Smooth muscle cell (in vitro differentiated cells): Measurements from ENCODE around the gene GSTA4. TPM values are rescaled to one million over a fixed set of nuclear protein-coding genes. Genes with fewer than 3 reads are reported as not detected.

ENCODE experiments used
- DNase-seq: peaks from one replicate; lab custom pipeline; 2025; ENCODE audit not compliant: unreplicated experiment; lab: John Stamatoyannopoulos, UW
- H2AFZ ChIP-seq: fragments of 200-600 bp; sonication (generic); 2 replicates; pipeline ENCODE4 v1.6.0; 2016; ENCODE audit warnings: antibody characterized with exemption, low read depth, mild to moderate bottlenecking
- H3F3A ChIP-seq: fragments of 200-600 bp; sonication (generic); 2 replicates; pipeline ENCODE4 v1.6.0; 2017; ENCODE audit warnings: antibody characterized with exemption, low read depth
- H3K27ac ChIP-seq: fragments of 200-600 bp; sonication (generic); 2 replicates; pipeline ENCODE4 v1.5.1; 2016; ENCODE audit warnings: low read depth, mild to moderate bottlenecking
- H3K27me3 ChIP-seq: fragments of 200-600 bp; sonication (generic); 2 replicates; pipeline ENCODE4 v1.6.1; 2016; ENCODE audit warnings: low read depth, mild to moderate bottlenecking
- H3K36me3 ChIP-seq: fragments of 200-600 bp; sonication (generic); 2 replicates; pipeline ENCODE4 v1.5.1; 2016; ENCODE audit warnings: low read depth
- H3K4me1 ChIP-seq: fragments of 200-600 bp; sonication (generic); 2 replicates; pipeline ENCODE4 v1.5.1; 2016; ENCODE audit warnings: low read depth
- H3K4me2 ChIP-seq: fragments of 200-600 bp; sonication (generic); 2 replicates; pipeline ENCODE4 v1.6.0; 2016; ENCODE audit warnings: mild to moderate bottlenecking
- H3K4me3 ChIP-seq: fragments of 200-600 bp; sonication (generic); 2 replicates; pipeline ENCODE4 v1.5.1; 2016; ENCODE audit warnings: mild to moderate bottlenecking
- H3K79me2 ChIP-seq: fragments of 200-600 bp; sonication (generic); 2 replicates; pipeline ENCODE4 v1.6.0; 2016; ENCODE audit warnings: low read depth, mild to moderate bottlenecking
- H3K9ac ChIP-seq: fragments of 200-600 bp; sonication (generic); 2 replicates; pipeline ENCODE4 v1.6.0; 2016; ENCODE audit warnings: low read depth
- H3K9me3 ChIP-seq: fragments of 200-600 bp; sonication (generic); replicated peaks from 2 replicates; pipeline ENCODE4 v1.5.1; 2016; ENCODE audit warnings: low read depth
- H4K20me1 ChIP-seq: fragments of 200-600 bp; sonication (generic); 2 replicates; pipeline ENCODE4 v1.6.0; 2016; ENCODE audit warnings: low read depth
- CTCF ChIP-seq: fragments of 200-600 bp; sonication (generic); IDR thresholded peaks from 2 replicates; pipeline ENCODE4 v1.5.1; 2017; ENCODE audit warnings: borderline replicate concordance, mild to moderate bottlenecking, antibody characterized with exemption; ENCODE audit not compliant: insufficient read depth, poor library complexity, severe bottlenecking
- WGBS: methylation state at CpG from one replicate; pipeline ENCODE4 v1.1.7; 2016; ENCODE audit warnings: low lambda C conversion rate; 5-methylcytosine and 5-hydroxymethylcytosine counted together
- polyA plus RNA-seq: library from polyadenylated mRNA; unstranded; fragments of >200 nt; fragmentation: Nextera tagmentation; extraction: Ambion mirVana; gene quantifications from 2 replicates; pipeline ENCODE4 v1.2.1, GENCODE V29; 2016
- total RNA-seq: library from RNA; depleted of rRNA; stranded (reverse); fragments of >200 nt; gene quantifications from 2 replicates; pipeline ENCODE4 v1.2.3, GENCODE V29; 2014

Gene GSTA4
- total and polyA plus RNA-seq, 2 experiments from 2014 or later: 60.2 to 62.6 TPM

DNA sequence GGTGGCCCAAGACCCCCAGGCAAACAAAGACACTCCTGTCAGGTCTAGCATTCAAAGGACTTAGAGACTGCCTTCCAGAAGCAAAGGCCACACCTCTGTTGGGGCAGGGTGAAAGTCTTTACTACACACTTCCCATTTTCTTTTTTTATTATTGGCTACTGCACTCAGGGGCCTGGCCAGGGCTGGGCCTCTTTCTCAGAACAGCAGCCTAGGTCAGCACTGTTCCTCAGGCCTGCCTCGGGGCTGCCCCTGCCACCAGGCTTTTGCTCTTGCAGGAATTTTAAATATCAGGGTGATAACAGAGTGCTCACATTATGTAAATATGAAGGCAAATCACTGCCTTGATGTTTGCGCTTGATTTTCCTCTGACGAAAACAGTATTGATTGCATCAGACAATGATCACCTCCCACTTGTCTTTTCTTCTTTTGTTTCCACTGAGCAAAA is 18.5 kb downstream of the GSTA4 start:
- Histone ChIP-seq H3K4me1 (peaks cover 12% of the 10 kb centered on the region), H4K20me1 (no peaks in the 10 kb centered on the region)
- no peak for DNase-seq

DNA sequence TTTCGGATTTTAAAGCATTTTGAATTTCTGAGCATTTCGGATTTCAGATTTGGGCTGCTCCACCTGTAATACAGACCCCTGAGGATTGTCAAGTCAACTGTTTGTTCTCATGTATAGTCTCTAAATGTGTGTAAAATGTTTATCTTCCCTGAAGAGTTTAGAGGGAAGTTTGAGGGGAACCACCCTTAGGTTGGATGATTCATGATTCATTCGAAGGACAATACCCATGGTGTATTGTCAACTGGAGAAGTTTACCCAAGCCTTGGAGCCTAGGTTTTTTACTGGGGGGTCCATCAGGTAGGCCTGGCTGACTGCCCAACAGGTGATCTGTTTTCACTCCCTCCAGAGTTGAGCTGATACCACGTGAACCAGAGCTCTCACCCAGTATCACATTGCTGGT is 18.9 kb downstream of the GSTA4 start:
- TF ChIP-seq CTCF: no peak
- H4K20me1 ChIP-seq: no peaks in the 10 kb centered on the region
- no peaks in the 10 kb centered on the region for H3K36me3 ChIP-seq
- H3K27ac ChIP-seq: no peak overlapping the region
- no peaks in the 10 kb centered on the region for H3K9me3 ChIP-seq
- H3K4me3 ChIP-seq: no peak overlapping the region
- H3K4me2 ChIP-seq: peak overlapping the region; percentile 29
- H3F3A ChIP-seq: peaks cover 5% of the 10 kb centered on the region
- DNase-seq: no peak
- H3K27me3 ChIP-seq: no peaks in the 10 kb centered on the region
- no peak overlapping the region for H2AFZ ChIP-seq
- H3K79me2 ChIP-seq: no peaks in the 10 kb centered on the region
- WGBS: 80% methylated on average over 4 of the region's 4 CpGs
- H3K4me1 ChIP-seq: peaks cover 12% of the 10 kb centered on the region
- H3K9ac ChIP-seq: no peak overlapping the region

More for the DNA sequence above, 18.5 kb downstream of the GSTA4 start:
- no peak overlapping the region for H3K4me2 ChIP-seq
- no peaks in the 10 kb centered on the region for H3K27me3 ChIP-seq
- H2AFZ ChIP-seq: no peak overlapping the region
- WGBS: 40% methylated on average over 3 of the region's 3 CpGs
- no peaks in the 10 kb centered on the region for H3K9me3 ChIP-seq
- H3K27ac ChIP-seq: no peak overlapping the region
- H3F3A ChIP-seq: peaks cover 5% of the 10 kb centered on the region
- H3K79me2 ChIP-seq: no peaks in the 10 kb centered on the region
- H3K9ac ChIP-seq: no peak overlapping the region
- H3K36me3 ChIP-seq: no peaks in the 10 kb centered on the region
- H3K4me3 ChIP-seq: no peak overlapping the region
- TF ChIP-seq CTCF: no peak

DNA sequence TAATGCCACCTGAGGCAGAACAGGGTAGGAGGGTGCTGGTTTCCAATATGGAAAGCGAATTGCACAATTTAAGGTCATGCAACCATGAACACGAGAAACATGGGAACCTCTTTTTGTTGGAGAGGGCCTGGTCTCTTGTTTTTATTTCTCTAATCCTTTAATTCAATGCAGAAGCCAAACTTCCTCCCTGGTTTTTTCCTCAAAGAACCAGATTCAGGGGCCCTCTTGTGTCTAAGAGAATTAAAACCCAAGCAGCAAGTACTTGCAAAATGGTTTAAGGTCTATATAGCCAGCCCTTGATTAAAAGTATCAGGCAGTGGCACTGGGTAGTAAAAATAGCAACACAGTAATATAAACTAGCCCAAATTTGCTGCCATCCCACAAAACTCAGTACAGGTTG is 19.5 kb downstream of the GSTA4 start:
- Histone ChIP-seq H3K9me3 (no peaks in the 10 kb centered on the region), H3K4me2 (peak overlapping the region; percentile 29), H4K20me1 (no peaks in the 10 kb centered on the region), H3K27ac (no peak overlapping the region), H3K4me1 (peaks cover 12% of the 10 kb centered on the region), H2AFZ (no peak overlapping the region), H3K27me3 (no peaks in the 10 kb centered on the region), H3K79me2 (no peaks in the 10 kb centered on the region), H3K4me3 (no peak overlapping the region), H3F3A (peaks cover 5% of the 10 kb centered on the region), H3K36me3 (no peaks in the 10 kb centered on the region), H3K9ac (no peak overlapping the region)
- WGBS: 47% methylated on average over 2 of the region's 2 CpGs
- no peak for TF ChIP-seq CTCF
- DNase-seq: no peak

- no peak for TF ChIP-seq CTCF
- H2AFZ ChIP-seq: no peak overlapping the region
- DNase-seq: no peak
- no peaks in the 10 kb centered on the region for H3K36me3 ChIP-seq
- H3K27me3 ChIP-seq: no peaks in the 10 kb centered on the region
- H3K9me3 ChIP-seq: no peaks in the 10 kb centered on the region
- H3K79me2 ChIP-seq: no peaks in the 10 kb centered on the region
- peaks cover 5% of the 10 kb centered on the region for H3F3A ChIP-seq
- H3K4me3 ChIP-seq: no peak overlapping the region
- no peak overlapping the region for H3K27ac ChIP-seq
- peaks cover 12% of the 10 kb centered on the region for H3K4me1 ChIP-seq
- no peak overlapping the region for H3K9ac ChIP-seq
- no peak overlapping the region for H3K4me2 ChIP-seq
- no peaks in the 10 kb centered on the region for H4K20me1 ChIP-seq
Observed at GRCh38 chr6:52972989-52973388, 22.1 kb downstream of the GSTA4 start.
